SK-N-MC (cell line): ENCODE data around the gene ARHGAP24.

Experiments used
- EZH2 ChIP-seq: fragments of 200-600 bp; sonication (generic); IDR thresholded peaks from one replicate; pipeline ENCODE4 v1.6.1; 2017; ENCODE audit warnings: antibody characterized with exemption
- FOXP2 ChIP-seq: optimal IDR thresholded peaks from 2 replicates; pipeline ENCODE3; 2011; ENCODE audit warnings: mild to moderate bottlenecking, moderate library complexity; ENCODE audit not compliant: insufficient read depth; ENCODE audit errors: extremely low read length, control extremely low read depth
- POLR2AphosphoS5 ChIP-seq: IDR thresholded peaks from 2 replicates; pipeline ENCODE4 v1.6.1; 2012; ENCODE audit warnings: mild to moderate bottlenecking, low read depth, low read length, borderline replicate concordance

DNA sequence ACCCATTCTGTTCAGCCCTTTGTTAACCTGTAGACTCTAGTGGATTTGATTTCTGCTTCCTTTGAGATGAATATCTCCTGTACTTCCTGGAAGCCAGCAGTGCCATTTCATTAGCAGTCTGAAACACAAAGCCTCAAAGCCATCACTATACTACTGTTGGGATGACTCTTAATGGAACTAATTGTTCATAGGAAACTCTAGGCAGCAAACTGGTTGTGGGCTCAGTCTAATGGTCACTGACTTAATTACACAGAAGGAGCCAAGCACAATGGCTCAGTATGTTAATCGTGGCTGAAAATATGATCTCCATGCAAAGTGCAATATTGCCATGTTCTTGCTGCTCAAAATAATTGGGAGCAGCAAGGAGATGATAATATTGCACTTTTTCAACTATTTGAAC, 262.3 kb downstream of the ARHGAP24 start:
- TF ChIP-seq POLR2AphosphoS5 (no peak), EZH2 (no peak), FOXP2 (no peak)
